Sigmoid colon (tissue), 4 donors: ENCODE data around the gene PBX3.

Experiments used
- EP300 ChIP-seq, 4 donors: sonication (generic); formaldehyde crosslinking; IDR thresholded peaks; one replicate each; pipeline ENCODE4 v1.6.1; 2017; ENCODE audit warnings: antibody characterized with exemption in 4 of 4
- POLR2A ChIP-seq, 2 donors: fragments of 450-650 bp; IDR thresholded peaks; one replicate each; pipeline ENCODE4 v1.6.1; 2016; ENCODE audit warnings: antibody characterized with exemption in 2 of 2, mild to moderate bottlenecking in 2 of 2, moderate library complexity in 2 of 2
- POLR2AphosphoS5 ChIP-seq, 4 donors: sonication (generic); formaldehyde crosslinking; IDR thresholded peaks; one replicate each; pipeline ENCODE4 v1.6.1; 2017; ENCODE audit warnings: antibody characterized with exemption in 4 of 4
- TF ChIP-seq, protein P1 (sequence below), 4 experiments: fragments of 450-650 bp in 3 of 4; fragments of 200-600 bp in 1 of 4; IDR thresholded peaks; one replicate each; pipeline ENCODE4 v1.5.1; 2016 to 2019; ENCODE audit warnings: antibody characterized with exemption in 4 of 4, mild to moderate bottlenecking in 3 of 4, moderate library complexity in 2 of 4

GRCh38 chr9:125912667-125913066 lies 165.5 kb downstream of the PBX3 start:
- TF ChIP-seq, protein P1, sequence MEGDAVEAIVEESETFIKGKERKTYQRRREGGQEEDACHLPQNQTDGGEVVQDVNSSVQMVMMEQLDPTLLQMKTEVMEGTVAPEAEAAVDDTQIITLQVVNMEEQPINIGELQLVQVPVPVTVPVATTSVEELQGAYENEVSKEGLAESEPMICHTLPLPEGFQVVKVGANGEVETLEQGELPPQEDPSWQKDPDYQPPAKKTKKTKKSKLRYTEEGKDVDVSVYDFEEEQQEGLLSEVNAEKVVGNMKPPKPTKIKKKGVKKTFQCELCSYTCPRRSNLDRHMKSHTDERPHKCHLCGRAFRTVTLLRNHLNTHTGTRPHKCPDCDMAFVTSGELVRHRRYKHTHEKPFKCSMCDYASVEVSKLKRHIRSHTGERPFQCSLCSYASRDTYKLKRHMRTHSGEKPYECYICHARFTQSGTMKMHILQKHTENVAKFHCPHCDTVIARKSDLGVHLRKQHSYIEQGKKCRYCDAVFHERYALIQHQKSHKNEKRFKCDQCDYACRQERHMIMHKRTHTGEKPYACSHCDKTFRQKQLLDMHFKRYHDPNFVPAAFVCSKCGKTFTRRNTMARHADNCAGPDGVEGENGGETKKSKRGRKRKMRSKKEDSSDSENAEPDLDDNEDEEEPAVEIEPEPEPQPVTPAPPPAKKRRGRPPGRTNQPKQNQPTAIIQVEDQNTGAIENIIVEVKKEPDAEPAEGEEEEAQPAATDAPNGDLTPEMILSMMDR (IDR thresholded peaks at IDR 0.05): no peak
- TF ChIP-seq POLR2A (IDR thresholded peaks at IDR 0.05) (no peak), POLR2AphosphoS5 (IDR thresholded peaks at IDR 0.05) (no peak), EP300 (IDR thresholded peaks at IDR 0.05) (no peak)
